Memory B cell (primary cell): ENCODE measurements around the gene GLRA3.

Experiments used
- ATAC-seq: fragments of 150-1000 bp; cut with Tn5 transposase; 2 replicates; pipeline ENCODE4 v1.10.0; 2021; ENCODE audit warnings: low read depth, mild to moderate bottlenecking, moderate library complexity
- DNase-seq, 2 donors: peaks; one replicate each; pipeline ENCODE4 v3.0.0; 2022; ENCODE audit warnings: low spot score in 2 of 2
- H3K27ac Mint-ChIP-seq: one replicate; pipeline ENCODE4 v1.8.0; 2022; ENCODE audit warnings: mild to moderate bottlenecking, moderate library complexity, mixed read lengths
- H3K27me3 Mint-ChIP-seq: one replicate; pipeline ENCODE4 v1.8.0; 2022; ENCODE audit warnings: mixed read lengths
- H3K36me3 Mint-ChIP-seq: one replicate; pipeline ENCODE4 v1.8.0; 2022; ENCODE audit warnings: mild to moderate bottlenecking, mixed read lengths
- H3K4me1 Mint-ChIP-seq: one replicate; pipeline ENCODE4 v1.8.0; 2022; ENCODE audit warnings: mixed read lengths
- H3K4me3 Mint-ChIP-seq: one replicate; pipeline ENCODE4 v1.8.0; 2022; ENCODE audit warnings: mild to moderate bottlenecking, moderate library complexity, mixed read lengths
- H3K9me3 Mint-ChIP-seq: one replicate; pipeline ENCODE4 v1.8.0; 2022; ENCODE audit warnings: mixed read lengths

Gene GLRA3

DNA sequence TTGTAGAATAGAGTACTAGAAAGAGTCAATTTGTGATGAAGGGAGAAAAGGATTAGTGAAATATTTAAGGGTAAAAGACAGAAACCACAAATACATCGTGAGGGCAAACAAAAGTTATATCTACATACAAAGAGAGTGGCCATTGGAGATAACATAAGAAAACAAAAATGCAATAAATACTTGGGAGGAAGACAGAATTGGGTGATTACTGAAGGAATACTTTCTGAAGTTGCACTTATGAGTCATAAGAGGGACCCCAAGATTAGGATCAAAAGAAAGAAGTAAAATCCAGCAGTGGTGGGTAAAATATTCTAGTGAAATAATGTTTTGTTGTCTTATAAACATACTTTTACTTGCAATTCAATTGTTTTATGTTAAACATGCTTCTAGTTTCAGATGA, 53.7 kb downstream of the GLRA3 start:
- Mint-ChIP-seq H3K27me3 (peaks cover 1% of the 10 kb centered on the region), H3K27ac (no peak overlapping the region), H3K36me3 (no peaks in the 10 kb centered on the region), H3K4me1 (no peaks in the 10 kb centered on the region), H3K9me3 (peaks cover 5% of the 10 kb centered on the region), H3K4me3 (no peak overlapping the region)
- ATAC-seq (no peak), DNase-seq (no peak)

DNA sequence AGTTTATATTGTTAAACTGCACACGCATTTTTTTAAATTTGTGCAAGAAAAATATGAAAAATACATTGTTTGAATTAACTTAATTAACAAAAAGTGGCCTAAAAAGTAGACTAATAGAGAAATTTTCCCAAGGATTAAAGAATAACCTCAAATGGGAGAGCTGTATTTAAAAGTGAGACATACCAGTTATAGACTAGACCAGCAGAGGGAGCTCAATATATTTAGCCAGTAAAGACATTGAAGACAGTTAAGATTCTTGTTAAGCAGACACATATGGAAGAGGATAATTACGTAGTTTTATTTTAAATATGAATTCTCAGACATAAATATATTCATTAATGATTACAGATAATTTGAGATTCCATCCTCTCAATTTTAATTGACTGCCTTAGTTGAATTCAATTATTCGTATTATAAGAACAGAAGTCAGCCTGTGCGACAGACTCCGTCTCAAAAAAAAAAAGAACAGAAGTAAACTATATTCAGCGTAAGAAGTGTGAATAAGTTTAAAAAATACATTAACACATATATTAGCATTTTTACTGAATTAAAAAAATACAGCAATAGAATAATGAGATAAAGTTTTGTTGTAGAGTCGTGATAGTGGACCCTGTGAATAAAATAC, 64.8 kb downstream of the GLRA3 start:
- Mint-ChIP-seq H3K27me3 (no peaks in the 10 kb centered on the region), H3K36me3 (peaks cover 2% of the 10 kb centered on the region), H3K27ac (no peak overlapping the region), H3K9me3 (peaks cover 2% of the 10 kb centered on the region), H3K4me3 (no peak overlapping the region), H3K4me1 (peaks cover 7% of the 10 kb centered on the region)
- ATAC-seq (peak; percentile 52), DNase-seq (no peak)

DNA sequence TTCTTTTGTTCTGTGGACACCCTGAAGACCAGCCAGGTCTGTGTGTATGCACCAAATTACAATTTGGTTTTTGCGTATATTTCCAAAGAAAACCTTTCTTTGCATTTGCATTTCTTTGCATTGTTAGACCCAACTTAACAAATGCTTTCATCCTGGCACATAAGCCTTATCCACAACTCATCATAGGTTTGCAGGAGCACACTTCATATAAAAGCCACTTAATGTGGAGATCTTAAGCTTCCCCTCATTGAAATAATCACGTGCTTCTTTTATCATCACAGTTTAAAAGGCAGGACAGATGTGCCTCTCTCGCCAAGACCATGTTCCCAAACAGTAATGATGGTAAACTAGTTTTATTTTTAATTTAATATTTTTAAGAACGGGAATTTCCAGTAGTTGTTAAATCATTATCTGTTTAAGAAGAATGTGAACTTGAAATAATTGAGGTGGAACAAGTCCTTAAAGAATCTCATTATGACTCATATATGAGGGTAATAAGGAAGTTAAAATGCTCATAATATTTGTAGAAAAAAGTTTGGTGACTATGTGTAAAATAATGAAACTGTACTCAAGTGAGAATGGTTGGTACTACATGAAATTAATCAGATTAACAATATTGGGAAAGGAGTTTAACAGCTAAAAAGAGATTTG, 65.5 kb downstream of the GLRA3 start:
- Mint-ChIP-seq H3K4me3 (no peak overlapping the region), H3K27me3 (no peaks in the 10 kb centered on the region), H3K9me3 (peaks cover 2% of the 10 kb centered on the region), H3K4me1 (peaks cover 7% of the 10 kb centered on the region), H3K36me3 (peaks cover 2% of the 10 kb centered on the region), H3K27ac (no peak overlapping the region)
- ATAC-seq (peak; percentile 74), DNase-seq (no peak)

DNA sequence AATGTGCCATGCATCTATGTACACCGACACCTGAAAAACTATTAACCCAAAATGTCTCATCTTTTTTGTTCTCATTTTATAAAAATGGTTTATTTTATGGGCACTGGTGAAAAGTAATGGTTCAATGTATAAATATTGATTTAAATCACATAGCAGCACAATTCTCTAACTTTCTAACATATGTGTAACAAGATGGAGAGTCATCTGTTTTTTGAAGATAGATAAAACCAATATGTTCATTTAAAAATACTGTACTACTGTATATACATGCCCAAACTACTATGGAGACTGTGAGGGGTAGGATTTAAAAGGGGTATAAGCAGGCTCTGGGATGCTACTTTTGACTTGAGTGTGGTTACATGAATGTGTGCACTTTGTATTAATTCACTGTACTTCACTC, 67.6 kb downstream of the GLRA3 start:
- Mint-ChIP-seq H3K9me3 (no peaks in the 10 kb centered on the region), H3K36me3 (no peaks in the 10 kb centered on the region), H3K4me1 (peaks cover 7% of the 10 kb centered on the region), H3K27ac (no peak overlapping the region), H3K4me3 (no peak overlapping the region), H3K27me3 (no peaks in the 10 kb centered on the region)
- no peak for ATAC-seq
- DNase-seq = no peak

DNA sequence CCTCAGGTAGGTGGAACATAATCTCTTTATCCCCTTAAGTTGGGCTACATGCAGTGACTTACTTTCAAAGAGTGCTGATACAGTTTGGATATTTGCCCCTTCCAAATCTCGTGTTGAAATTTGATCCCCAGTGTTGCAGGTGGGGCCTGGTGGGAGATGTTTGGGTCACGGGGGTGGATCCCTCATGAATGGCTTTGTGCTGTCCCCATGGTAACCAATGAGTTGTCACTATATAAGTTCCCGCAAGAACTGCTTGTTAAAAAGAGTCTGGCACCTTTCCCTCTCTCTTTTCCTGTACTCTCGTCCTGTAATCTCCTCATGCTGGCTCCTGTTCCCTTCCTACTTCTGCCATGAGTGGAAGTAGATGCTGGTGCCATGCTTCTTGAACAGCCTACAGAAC, 71.3 kb downstream of the GLRA3 start:
- H3K4me3 Mint-ChIP-seq = no peak overlapping the region
- no peaks in the 10 kb centered on the region for H3K4me1 Mint-ChIP-seq
- no peak overlapping the region for H3K27ac Mint-ChIP-seq

DNA sequence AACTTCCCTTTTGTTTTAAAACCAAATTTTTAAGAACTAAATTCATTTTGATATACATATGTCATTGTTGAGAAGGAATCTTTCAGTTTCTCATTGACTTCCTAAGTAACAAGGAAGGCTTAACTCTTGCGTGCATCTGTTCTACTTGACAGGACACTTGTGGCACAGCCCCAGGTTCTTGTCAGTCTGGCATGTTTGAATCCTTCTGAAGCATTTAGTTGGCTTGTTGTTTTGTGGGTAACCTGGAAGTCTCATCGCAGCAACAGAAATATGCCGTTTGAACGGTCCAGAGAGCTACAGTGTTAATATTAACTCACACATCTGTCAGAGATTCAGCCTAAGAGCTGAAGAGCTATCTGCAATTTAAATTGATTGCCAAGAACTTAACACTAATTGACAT, 76.0 kb downstream of the GLRA3 start:
- ATAC-seq (no peak), DNase-seq (no peak)
- no peak overlapping the region for H3K27ac Mint-ChIP-seq
- no peaks in the 10 kb centered on the region for H3K27me3 Mint-ChIP-seq
- H3K4me3 Mint-ChIP-seq = no peak overlapping the region
- H3K9me3 Mint-ChIP-seq = no peaks in the 10 kb centered on the region
- H3K36me3 Mint-ChIP-seq = no peaks in the 10 kb centered on the region
- no peaks in the 10 kb centered on the region for H3K4me1 Mint-ChIP-seq

More for the DNA sequence above, 71.3 kb downstream of the GLRA3 start:
- no peak for DNase-seq
- no peaks in the 10 kb centered on the region for H3K9me3 Mint-ChIP-seq
- no peak for ATAC-seq
- H3K27me3 Mint-ChIP-seq = no peaks in the 10 kb centered on the region
- H3K36me3 Mint-ChIP-seq = no peaks in the 10 kb centered on the region

DNA sequence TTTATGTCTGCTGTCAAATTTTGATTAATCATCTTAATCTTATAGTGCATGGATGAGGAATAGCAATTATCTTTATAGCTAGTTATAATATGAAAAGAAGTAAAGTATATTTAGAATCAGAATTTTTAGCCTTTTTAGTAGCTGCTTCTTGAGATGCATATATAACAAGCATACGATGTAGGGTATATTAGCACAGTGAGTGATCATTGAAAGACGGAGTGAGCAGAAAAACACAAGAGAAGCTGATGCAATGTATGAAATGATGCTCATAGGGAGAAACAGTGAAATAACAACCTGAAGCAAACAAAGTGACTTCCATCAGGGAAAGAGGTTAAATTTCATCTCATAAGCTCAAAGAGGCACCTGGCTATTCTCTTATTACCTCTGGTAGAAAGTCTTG, 77.0 kb downstream of the GLRA3 start:
- Mint-ChIP-seq H3K9me3 (peaks cover 2% of the 10 kb centered on the region), H3K27me3 (no peaks in the 10 kb centered on the region), H3K4me1 (no peaks in the 10 kb centered on the region), H3K27ac (no peak overlapping the region), H3K4me3 (no peak overlapping the region), H3K36me3 (peaks cover 2% of the 10 kb centered on the region)
- DNase-seq (no peak), ATAC-seq (no peak)

DNA sequence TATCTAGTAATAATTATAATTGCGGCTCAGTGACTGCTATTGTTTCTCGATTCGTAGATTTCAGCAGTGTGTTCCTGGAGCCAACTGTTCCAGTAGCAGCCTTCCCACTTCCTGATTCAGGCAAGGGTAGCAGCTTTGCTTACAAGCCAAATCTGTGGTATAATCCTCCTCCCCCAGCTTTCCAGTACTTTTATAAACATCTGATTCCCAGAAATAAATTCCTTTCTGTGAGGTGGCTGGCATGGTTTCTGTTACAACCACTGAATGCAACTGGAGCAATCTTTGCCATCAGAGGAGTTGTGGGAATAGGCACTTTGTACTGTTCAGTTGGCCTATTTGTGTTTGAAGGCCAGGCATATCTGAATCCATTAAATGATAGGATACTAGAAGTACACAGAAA, 80.0 kb downstream of the GLRA3 start:
- H3K4me1 Mint-ChIP-seq = no peaks in the 10 kb centered on the region
- no peaks in the 10 kb centered on the region for H3K27me3 Mint-ChIP-seq
- peaks cover 11% of the 10 kb centered on the region for H3K9me3 Mint-ChIP-seq
- H3K4me3 Mint-ChIP-seq = no peak overlapping the region
- H3K27ac Mint-ChIP-seq = no peak overlapping the region
- no peak for ATAC-seq
- no peak for DNase-seq
- peaks cover 3% of the 10 kb centered on the region for H3K36me3 Mint-ChIP-seq

DNA sequence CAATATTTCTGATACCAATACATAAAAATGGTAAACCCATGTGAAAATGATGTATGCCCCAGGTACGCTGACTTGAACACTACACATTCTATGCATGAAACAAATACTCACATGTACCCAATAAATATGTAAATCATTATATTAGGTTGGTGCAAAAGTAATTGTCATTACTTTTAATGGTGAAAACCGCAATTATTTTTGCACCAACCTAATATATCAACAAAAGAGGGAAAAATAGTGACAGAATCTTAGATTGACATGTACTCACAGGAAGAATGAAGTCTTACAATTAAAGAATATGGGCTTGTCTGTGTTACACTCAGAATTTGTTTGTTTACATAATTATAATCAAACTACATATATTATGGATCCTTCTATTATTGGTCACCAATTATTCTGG, 82.3 kb downstream of the GLRA3 start:
- ATAC-seq = no peak
- peaks cover 3% of the 10 kb centered on the region for H3K36me3 Mint-ChIP-seq
- H3K4me3 Mint-ChIP-seq = no peak overlapping the region
- H3K9me3 Mint-ChIP-seq = peaks cover 11% of the 10 kb centered on the region
- H3K27ac Mint-ChIP-seq = no peak overlapping the region
- no peaks in the 10 kb centered on the region for H3K4me1 Mint-ChIP-seq
- no peak for DNase-seq
- no peaks in the 10 kb centered on the region for H3K27me3 Mint-ChIP-seq

DNA sequence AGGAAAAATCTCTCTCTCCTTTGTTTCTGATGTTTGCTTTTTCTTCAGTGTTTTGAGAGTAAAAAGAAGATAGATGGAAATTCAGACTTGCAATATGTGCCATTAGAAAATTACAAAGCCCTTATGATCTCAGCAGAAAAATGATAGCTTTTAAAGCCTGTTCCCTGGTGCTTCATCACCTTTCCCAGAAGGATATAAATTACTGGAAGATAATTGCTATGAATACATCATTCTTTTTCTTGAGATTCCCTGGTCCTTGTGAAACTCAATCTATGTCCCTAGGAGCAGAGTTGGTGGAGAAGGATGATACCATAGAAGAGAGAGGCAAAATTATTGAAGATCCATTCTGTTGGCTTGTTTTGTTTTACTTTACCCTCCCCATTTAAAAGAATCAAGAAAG, 86.5 kb downstream of the GLRA3 start:
- Mint-ChIP-seq H3K9me3 (peaks cover 12% of the 10 kb centered on the region), H3K4me3 (no peak overlapping the region), H3K27ac (no peak overlapping the region), H3K4me1 (no peaks in the 10 kb centered on the region), H3K36me3 (peaks cover 3% of the 10 kb centered on the region), H3K27me3 (no peaks in the 10 kb centered on the region)
- DNase-seq (no peak), ATAC-seq (no peak)

DNA sequence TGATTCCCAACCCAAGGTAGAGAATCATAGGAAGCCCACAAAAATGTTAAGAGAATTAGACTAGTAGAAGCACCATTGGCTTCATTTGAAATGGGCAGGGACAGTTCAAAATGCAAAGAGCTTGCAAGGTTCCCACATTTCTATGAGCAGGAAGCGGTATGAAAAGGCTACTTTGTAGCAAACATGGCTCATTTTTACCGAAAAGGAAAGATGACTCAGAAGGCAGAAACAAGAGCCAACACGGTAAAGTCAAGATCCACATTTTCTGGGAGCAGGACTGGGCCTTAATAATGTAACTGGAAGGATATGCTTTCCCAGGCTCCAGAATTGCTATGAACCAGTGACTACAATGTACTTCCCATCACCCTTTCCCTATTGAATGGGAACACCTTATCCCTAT, 89.5 kb downstream of the GLRA3 start:
- Mint-ChIP-seq H3K4me1 (no peaks in the 10 kb centered on the region), H3K27me3 (no peaks in the 10 kb centered on the region), H3K9me3 (peaks cover 3% of the 10 kb centered on the region), H3K4me3 (no peak overlapping the region), H3K27ac (no peak overlapping the region), H3K36me3 (no peaks in the 10 kb centered on the region)
- ATAC-seq = no peak
- no peak for DNase-seq

DNA sequence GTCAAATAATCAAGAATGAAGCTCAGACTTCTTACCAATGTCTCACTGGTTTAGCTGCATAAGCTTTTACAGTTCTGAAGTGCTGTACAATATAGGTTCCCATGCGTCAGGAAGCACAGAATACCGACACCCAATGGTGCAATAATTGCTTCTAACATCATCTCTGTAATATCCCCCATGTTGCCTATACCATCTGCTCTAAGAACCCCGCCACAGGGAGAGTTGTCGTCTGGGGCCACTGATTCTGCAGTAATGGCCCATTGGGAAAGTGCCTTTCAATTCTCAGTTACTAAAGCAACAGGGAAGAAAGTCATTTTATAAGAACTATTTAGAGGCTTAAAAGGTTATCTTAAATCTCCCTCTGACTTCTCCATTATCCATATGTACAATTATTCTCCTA, 94.9 kb downstream of the GLRA3 start:
- H3K9me3 Mint-ChIP-seq = peaks cover 2% of the 10 kb centered on the region
- DNase-seq (no peak), ATAC-seq (no peak)
- H3K36me3 Mint-ChIP-seq = no peaks in the 10 kb centered on the region
- H3K4me1 Mint-ChIP-seq = no peaks in the 10 kb centered on the region
- no peak overlapping the region for H3K4me3 Mint-ChIP-seq
- no peaks in the 10 kb centered on the region for H3K27me3 Mint-ChIP-seq
- H3K27ac Mint-ChIP-seq = no peak overlapping the region

DNA sequence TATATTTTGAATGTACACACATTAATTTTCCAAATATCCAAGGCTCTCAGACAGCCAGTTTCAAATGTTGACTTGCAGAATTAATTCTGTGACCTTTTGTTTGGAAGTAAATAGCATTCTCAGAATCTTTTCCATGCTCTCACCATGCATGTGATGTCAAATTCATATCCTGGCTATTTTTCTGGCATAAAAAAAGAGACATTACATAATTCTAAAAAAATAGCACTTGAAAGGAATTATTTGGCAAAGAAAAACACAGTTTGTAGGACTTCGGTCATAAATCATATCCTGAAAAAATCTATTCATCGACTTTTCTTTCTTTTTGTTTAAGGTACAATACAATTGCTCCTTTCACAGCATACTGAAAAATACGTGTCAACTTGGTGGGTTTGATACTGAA, 111.2 kb downstream of the GLRA3 start:
- Mint-ChIP-seq H3K27me3 (peaks cover 2% of the 10 kb centered on the region), H3K4me3 (no peak overlapping the region), H3K4me1 (peaks cover 3% of the 10 kb centered on the region), H3K27ac (no peak overlapping the region), H3K9me3 (no peaks in the 10 kb centered on the region), H3K36me3 (peaks cover 1% of the 10 kb centered on the region)
- no peak for ATAC-seq
- DNase-seq = no peak

DNA sequence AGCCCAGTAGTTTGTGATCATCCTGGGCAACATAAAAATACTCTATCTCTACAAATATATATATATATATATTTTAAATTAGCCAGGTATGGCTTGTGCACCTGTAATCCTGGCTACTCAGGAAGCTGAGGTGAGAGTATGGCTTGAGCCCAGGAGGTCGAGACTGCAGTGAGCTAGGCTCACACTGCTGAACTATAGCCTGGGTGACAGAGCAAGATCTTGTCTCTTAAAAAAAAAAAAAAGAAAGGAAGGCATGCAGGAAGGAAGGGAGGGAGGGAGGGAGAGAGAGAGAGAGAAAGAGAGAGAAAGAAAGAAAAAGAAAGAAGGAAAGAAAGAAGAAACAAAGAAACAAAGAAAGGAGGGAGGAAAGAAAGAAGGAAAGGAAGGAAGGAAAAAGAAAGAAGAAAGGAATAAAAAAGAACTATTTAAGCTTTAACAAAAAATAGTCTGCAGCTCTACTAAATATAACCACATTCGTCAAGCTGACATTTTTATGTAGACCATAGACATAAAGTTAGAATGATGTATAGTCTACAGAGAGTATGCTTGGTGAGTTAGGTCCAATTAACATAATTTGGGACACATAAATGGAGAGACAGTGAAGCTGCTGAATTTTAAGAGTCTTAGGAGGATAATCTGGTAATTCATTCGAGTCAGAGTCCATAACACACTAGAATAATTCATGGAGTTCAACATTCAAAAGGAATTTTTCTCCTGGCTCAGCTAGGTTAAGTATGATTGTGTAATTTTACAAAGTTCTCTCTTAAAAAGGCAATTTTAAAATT, 111.9 kb downstream of the GLRA3 start:
- H3K4me1 Mint-ChIP-seq = peaks cover 3% of the 10 kb centered on the region
- no peaks in the 10 kb centered on the region for H3K9me3 Mint-ChIP-seq
- peaks cover 2% of the 10 kb centered on the region for H3K27me3 Mint-ChIP-seq
- peaks cover 1% of the 10 kb centered on the region for H3K36me3 Mint-ChIP-seq
- DNase-seq (no peak), ATAC-seq (no peak)
- no peak overlapping the region for H3K4me3 Mint-ChIP-seq
- no peak overlapping the region for H3K27ac Mint-ChIP-seq
